ENCODE results near the gene CDK17. TPM values are rescaled to one million over a fixed set of nuclear protein-coding genes. Genes with fewer than 3 reads are reported as not detected.

Gene CDK17
- total RNA-seq, 2 donors from 2014 or later: 34.7 to 79.5 TPM

DNA sequence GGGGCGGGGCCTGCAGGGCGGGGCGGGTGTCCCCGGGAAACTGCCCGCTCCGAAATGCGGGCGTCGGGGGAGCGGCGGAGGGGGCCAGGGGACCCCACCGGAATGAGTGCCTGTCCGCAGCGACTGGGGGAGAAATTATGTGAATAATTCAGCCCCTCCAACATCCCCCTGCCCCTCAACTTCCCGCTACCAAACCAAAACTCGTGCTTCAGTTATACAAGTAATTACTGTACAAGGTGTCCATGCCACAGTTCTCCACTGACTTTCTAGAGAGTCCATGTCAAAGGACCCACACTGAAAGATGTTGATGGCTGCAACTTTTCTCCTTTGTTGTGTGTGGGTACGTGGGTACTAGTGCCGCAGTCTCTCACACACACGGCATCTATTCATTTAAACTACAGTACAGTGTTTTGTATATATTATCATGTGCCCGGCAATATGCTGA is 414 bp upstream of the CDK17 start:
- intact Hi-C loops (cut with DNase I): loop anchor here (5.0 to 10.0 kb wide), 4 partner anchors 93 to 336 kb away; no protein-coding TSS in a partner anchor
- peak overlapping the region; percentile 87 to 95 for H3K4me3 ChIP-seq
- no peaks in the 10 kb centered on the region for H3K27me3 ChIP-seq (replicated peaks; ENCODE audit: insufficient read depth)
- peak overlapping the region; percentile 96 to 97 for H3K27ac ChIP-seq
- H3K36me3 ChIP-seq: no peaks in the 10 kb centered on the region
- 0% methylated on average over 15 of the region's 20 CpGs for WGBS
- TF ChIP-seq CTCF (IDR thresholded peaks at IDR 0.05) (no peak), POLR2AphosphoS5 (IDR thresholded peaks at IDR 0.05) (no peak), POLR2A (IDR thresholded peaks at IDR 0.05) (no peak)
- H3K4me1 ChIP-seq (replicated peaks): no peaks in the 10 kb centered on the region
- H3K9me3 ChIP-seq: no peaks in the 10 kb centered on the region
- no peak for DNase-seq (ENCODE audit: low spot score)

GRCh38 chr12:96399120-96399918 is 920 bp downstream of the CDK17 start:
- peak; percentile 72 for DNase-seq (ENCODE audit: low spot score)
- TF ChIP-seq POLR2A (IDR thresholded peaks at IDR 0.05): peak; percentile 69
- TF ChIP-seq POLR2AphosphoS5 (IDR thresholded peaks at IDR 0.05): no peak
- peak in 2 of 4 experiments; percentile 47 to 51 for TF ChIP-seq CTCF (IDR thresholded peaks at IDR 0.05)
- H3K4me1 ChIP-seq (replicated peaks): no peaks in the 10 kb centered on the region
- no peaks in the 10 kb centered on the region for H3K36me3 ChIP-seq
- H3K27ac ChIP-seq: peak overlapping the region; percentile 96 to 97
- H3K9me3 ChIP-seq: no peaks in the 10 kb centered on the region
- H3K4me3 ChIP-seq: peak overlapping the region; percentile 87 to 95
- WGBS: 1% methylated on average over 68 of the region's 70 CpGs
- intact Hi-C loops (cut with DNase I): loop anchor here (5.0 to 10.0 kb wide), 2 partner anchors 55 to 162 kb away; no protein-coding TSS in a partner anchor
- no peaks in the 10 kb centered on the region for H3K27me3 ChIP-seq (replicated peaks; ENCODE audit: insufficient read depth)

- Histone ChIP-seq H3K27me3 (replicated peaks; ENCODE audit: insufficient read depth) (no peaks in the 10 kb centered on the region), H3K36me3 (no peaks in the 10 kb centered on the region), H3K4me1 (replicated peaks) (no peaks in the 10 kb centered on the region), H3K27ac (peak overlapping the region; percentile 96 to 97), H3K4me3 (peak overlapping the region; percentile 87 to 95), H3K9me3 (no peaks in the 10 kb centered on the region)
- no peak for TF ChIP-seq POLR2A (IDR thresholded peaks at IDR 0.05)
- no peak for TF ChIP-seq POLR2AphosphoS5 (IDR thresholded peaks at IDR 0.05)
- no peak for TF ChIP-seq CTCF (IDR thresholded peaks at IDR 0.05)
- no peak for DNase-seq (ENCODE audit: low spot score)
- 2% methylated on average over 9 of the region's 9 CpGs for WGBS
- intact Hi-C loops (cut with DNase I): loop anchor here (5.0 to 10.0 kb wide), 2 partner anchors 54 to 161 kb away; no protein-coding TSS in a partner anchor
Measured at GRCh38 chr12:96398424-96399119, 1.7 kb downstream of the CDK17 start.

DNA sequence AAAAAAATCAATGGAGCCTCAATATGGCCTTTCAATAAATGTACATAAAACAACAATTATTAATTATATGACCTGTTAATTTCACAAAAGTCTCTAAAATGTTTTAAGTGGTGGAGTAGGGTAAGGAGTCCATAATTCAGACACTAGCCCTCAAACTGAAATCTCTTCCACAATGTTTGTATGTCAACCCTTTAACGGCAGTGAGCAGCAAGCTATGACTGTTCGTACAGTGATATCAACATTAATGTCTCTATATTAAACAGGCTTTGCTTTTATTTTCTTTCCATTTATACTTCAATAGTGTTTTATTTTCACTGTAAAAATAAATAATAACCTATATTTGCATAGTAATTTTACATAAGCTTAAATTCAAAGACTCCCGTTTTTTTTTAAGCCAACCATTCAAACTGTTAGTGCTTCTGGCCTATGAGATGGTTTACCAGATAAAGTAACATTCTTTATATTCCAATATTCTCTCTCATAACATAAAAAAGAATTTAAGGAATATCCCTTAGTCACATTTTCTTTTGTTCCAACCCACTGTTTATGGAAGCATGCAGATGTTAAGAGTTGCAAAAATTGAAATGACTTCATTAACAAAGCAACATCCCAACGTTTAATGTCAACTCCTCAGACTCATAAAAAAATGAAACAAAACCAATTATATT is 2.3 kb downstream of the CDK17 start:
- H3K27me3 ChIP-seq (replicated peaks; ENCODE audit: insufficient read depth): no peaks in the 10 kb centered on the region
- intact Hi-C loops (cut with DNase I): loop anchor here (5.0 to 10.0 kb wide), 2 partner anchors 53 to 161 kb away; no protein-coding TSS in a partner anchor
- peak overlapping the region; percentile 96 to 97 for H3K27ac ChIP-seq
- no peaks in the 10 kb centered on the region for H3K4me1 ChIP-seq (replicated peaks)
- H3K36me3 ChIP-seq: no peaks in the 10 kb centered on the region
- TF ChIP-seq POLR2A (IDR thresholded peaks at IDR 0.05) (no peak), CTCF (IDR thresholded peaks at IDR 0.05) (no peak), POLR2AphosphoS5 (IDR thresholded peaks at IDR 0.05) (no peak)
- 15% methylated on average over 4 of the region's 4 CpGs for WGBS
- no peaks in the 10 kb centered on the region for H3K9me3 ChIP-seq
- no peak for DNase-seq (ENCODE audit: low spot score)
- H3K4me3 ChIP-seq: peak overlapping the region; percentile 87 to 95

Measured in prostate gland (tissue), 2 donors.